GM10847 (cell line): ENCODE measurements around the gene PARP15.

ENCODE experiments used
- POLR2A ChIP-seq: IDR thresholded peaks from 2 replicates; pipeline ENCODE4 v1.6.1; 2011; ENCODE audit not compliant: insufficient read length; ENCODE audit errors: extremely low read depth

Gene PARP15

DNA sequence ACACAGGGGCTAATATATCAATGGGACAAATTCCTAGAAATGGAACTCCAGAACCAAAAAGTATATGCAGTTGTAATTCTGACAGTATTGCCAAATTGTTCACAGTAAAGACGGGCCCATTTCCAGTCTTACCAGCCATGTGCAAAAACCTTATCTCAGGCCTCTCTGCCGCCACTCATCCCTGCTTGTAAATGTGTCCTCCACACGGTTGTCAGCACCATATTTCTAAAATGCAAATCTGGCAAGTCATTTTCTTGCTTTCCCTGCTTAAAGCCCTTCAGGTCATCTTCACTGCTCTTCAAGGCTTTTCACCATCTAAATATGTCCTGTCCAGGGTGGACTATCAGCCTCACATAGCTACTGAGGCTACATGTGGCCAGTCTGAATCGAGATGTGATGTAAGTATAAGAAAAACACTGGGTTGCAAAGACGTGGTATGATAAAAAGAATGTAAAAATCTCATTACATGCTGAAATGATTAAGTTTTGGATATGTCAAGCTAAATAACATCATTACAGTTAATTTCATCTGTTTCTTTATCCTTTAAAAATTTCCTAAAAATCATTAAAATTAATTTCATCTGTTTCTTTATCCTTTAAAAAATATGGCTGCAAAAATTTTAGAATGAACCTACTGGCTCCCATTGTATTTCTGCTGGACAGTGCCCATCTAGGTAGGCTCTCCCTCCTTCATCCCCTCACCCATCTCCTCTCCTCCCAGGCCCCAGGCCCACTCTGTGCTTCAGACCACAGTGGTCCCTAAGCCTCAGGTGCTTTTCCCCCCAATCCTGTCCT is 14.3 kb upstream of the PARP15 start:
- TF ChIP-seq POLR2A = no peak

DNA sequence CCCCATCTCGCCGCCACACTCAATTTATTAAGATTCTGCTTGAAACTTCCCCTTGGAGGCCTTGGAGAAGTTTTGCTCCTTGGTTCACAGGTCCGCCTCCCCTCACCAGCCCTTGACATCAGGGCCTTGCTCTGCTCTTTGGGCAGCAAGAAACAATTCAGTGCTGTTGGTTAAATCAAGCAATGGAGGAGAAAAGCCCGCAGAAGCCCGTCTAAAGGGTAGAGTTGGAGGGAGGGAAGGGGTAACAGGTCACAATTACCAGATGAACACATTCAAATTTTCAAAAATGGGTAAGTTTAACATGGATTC is 13.8 kb upstream of the PARP15 start:
- no peak for TF ChIP-seq POLR2A

DNA sequence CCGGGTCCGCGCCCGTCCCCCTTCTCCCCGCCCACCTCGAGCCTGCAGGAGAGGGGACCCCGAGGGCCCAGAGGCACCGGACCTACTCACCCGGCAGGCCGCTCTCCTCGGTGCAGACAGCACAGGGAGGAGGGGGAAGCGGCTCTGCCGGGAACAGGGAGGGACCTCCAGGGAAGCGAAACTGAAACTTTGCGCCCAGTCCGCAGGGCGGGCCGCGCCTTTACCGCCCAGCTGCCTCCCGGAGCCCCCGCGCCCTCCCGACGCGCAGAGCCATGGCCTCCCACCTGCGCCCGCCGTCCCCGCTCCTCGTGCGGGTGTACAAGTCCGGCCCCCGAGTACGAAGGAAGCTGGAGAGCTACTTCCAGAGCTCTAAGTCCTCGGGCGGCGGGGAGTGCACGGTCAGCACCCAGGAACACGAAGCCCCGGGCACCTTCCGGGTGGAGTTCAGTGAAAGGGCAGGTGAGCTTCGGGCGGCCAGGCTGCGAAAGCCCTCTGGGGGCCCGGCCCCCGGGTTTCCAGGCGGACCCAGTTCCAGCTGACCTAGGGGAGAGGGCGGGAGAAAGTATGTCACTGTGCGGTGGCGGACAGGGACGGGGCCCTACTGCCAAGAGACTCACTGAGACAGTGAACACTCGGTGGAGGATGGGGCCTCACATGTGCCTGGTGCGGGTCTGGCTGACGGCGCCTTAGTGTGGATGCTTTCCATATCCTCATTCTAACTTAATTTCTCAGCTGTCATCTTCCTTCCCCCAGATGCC is 13.1 kb upstream of the PARP15 start, which contains the start of the genes DTX3L and PARP9:
DTX3L (plus strand) TSS at position 184 of the 758 bp plus-strand sequence; CDS start at position 273, 89 bp downstream.
PARP9 (minus strand) TSS at position 146 of the 758 bp plus-strand sequence. CDS start 4,680 bp downstream, outside the sequence.
- peak; percentile 58 for TF ChIP-seq POLR2A

DNA sequence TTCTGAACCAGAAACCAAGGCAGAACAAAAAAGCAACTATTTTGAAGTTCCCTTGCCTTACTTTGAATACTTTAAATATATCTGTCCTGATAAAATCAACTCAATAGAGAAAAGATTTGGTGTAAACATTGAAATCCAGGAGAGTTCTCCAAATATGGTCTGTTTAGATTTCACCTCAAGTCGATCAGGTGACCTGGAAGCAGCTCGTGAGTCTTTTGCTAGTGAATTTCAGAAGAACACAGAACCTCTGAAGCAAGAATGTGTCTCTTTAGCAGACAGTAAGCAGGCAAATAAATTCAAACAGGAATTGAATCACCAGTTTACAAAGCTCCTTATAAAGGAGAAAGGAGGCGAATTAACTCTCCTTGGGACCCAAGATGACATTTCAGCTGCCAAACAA is 8.7 kb upstream of the PARP15 start:
- TF ChIP-seq POLR2A = no peak

DNA sequence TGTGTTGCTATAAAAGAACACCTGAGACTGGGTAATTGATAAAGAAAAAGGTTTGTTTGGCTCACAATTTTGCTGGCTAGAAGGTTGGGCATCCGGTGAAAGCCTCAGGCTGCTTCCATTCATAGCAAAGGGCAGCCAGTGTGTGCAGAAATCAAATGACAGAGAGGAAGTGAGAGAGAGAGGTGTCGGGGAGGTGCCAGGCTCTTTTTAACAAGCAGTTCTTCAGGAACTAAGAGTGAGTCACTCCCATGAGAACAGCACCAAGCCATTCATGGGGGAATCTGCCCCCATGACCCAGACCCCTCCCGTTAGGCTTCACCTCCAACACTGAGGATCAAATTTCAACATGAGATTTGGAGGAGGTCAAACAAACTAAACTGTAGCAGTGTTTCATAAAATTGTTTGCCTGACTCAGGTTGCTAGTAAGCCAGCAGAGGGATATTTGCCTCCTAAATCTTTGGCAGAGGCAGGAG is 4.5 kb upstream of the PARP15 start:
- TF ChIP-seq POLR2A = no peak

DNA sequence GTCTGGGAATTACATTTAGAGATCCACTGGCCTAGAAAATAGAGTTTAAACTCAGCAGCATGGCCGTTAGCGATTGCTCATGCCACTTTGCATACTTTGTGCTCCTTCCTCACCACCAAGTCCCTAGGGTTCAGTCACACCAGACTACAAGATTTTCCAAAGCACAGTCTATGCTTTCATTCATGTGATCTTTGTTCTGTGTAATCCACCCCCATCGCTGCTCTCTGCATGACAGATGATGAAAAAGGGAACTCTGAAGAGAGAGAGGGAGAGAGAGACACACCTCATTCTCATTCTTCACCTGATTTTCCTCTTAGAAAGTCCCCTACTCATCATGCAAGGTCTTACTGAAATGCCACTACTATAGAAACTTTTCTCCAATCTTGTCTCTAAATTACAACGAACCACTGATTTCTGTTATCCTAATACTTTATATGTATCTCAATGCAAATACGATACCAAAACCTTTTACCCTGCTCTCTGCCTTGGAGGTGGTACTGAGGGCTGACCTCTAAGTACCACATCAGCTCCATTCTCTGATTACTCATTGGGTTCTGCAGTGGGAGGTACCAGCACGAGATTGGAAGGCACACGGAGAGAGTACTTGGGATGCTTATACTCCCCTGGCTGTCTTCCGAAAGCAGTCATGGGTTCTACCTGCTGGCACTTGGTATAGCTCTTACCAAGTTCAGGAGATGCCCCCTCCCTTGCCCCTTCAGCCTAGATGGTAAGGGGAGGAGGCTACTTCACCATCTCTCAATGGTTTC is 1.1 kb upstream of the PARP15 start:
- TF ChIP-seq POLR2A = no peak

DNA sequence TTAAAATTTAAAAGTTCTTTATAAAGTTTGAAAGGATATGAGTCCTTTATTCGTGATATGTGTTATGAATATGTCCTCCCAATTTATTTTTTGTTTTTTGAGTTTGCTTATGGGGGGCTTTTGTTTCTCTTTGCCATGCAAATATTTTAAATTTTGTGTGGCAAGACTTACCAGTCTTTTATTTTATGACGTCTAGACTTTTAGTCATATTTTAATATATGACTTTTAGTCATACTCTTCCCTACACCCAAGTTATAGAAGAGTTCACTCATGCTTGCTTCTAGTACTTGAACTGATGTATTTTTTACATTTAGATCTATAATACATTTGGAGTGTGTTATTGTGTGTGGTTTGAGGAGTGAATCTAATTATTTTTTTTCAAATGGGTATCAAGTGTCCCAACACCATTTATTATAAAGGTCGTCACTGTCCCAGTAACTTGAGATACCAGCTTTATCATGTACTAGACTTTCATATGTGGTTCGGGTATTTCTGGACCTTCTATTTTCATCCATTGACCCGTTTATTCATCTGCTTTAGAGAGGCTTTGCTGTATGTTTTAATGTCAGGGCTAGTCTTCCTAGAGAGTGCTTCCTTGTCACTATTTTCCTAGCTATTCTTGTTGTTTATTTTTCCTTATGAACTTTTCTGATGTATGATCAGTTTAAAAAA is 755 bp downstream of the PARP15 start:
- no peak for TF ChIP-seq POLR2A

DNA sequence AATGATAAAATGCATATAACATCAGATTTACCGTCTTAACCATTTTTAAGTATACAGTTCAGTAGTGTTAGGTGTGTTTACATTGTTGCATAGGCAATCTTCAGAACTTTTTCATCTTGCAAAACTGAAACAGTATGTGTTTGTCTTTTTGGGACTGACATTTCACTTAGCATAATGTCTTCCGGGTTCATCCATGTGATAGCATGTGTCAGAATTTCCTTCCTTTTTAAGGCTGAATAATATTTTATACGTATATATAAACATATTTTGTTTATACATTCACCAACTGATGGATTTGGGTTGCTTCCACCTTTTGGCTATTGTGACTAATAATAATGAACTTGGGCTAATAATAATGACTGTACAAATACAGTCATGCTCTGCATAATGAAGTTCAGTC is 3.0 kb downstream of the PARP15 start:
- TF ChIP-seq POLR2A = no peak

DNA sequence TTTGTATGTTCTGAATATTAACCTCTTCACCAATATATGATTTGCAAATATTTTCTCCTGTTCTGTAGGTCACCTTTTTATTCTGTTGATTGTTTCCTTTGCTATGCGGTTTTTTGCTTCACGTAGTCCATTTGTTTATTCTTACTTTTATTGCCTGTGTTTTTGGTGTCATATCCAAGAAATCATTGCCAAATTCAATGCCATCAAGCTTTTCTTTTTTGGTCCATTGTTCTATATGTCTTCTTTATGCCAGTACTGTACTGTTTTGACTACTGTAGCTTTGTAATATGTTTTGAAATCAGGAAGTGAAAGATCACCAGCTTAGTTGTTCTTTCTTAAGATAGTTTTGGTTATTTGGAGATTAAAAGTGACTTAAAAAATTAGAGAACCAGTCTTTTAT is 4.2 kb downstream of the PARP15 start:
- TF ChIP-seq POLR2A = no peak

DNA sequence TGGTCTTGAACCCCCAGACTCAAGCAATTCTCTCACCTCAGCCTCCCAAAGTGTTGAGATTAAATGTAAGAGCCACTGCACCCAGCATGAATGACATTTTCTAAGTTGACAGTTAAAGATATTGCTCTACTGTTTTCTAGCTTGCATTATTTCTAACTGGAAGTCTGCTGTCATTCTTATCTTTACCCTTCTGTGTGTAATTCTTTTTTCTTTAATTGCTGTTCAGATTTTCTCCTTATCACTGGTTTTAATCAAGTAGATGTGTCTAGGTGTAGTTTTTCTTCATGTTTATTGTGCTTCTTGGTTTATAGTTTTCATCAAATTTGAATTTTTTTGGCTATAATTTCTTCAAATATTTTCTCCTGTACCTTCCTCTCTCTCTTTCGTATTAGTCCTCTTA is 4.9 kb downstream of the PARP15 start:
- no peak for TF ChIP-seq POLR2A

DNA sequence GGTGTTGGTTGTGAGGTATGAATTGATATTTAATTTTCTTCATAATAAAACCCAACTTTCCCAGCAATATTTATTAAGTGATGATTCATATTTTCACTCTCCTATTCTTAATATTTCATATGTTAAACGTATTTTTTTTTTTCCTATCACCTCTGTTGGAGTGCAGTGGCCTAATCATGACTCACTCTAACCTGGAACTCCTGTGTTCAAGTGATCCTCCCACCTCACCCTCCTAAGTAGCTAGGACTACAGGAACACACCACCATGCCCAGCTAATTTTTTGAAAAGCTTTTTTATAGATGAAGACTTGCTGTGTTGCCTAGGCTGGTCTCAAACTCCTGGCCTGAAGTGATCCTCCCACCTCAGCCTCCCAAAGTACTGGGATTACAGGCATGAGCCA is 8.6 kb downstream of the PARP15 start:
- TF ChIP-seq POLR2A = no peak

DNA sequence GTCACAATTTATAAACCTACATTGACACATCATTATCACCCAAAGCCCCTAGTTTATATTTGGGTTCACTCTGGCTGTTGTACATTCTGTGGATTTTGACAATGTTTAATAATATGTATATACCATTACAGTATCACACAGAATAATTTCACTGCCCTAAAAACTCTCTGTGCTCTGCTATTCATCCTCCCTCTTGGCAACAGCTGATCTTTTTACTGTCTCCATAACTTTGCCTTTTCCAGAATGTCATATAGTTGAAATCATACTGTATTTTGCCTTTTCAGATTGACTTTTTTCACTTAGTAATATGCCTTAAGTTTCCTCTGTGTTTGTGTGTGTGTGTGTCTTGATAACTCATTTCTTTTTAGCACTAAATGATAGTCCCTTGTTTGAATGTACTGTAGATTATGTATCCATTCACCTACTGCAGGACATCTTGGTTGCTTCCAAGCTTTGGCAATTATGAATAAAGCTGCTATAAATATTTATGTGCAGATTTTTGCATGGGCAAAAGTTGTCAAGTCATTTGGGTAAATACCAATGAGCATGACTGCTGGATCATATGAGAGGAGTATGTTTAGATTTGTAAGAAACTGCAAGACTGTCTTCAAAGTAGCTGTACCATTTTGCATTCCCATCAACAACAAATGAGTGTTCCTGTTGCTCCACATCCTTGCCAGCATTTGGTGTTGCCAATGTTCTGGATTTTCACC is 9.5 kb downstream of the PARP15 start:
- TF ChIP-seq POLR2A = no peak

DNA sequence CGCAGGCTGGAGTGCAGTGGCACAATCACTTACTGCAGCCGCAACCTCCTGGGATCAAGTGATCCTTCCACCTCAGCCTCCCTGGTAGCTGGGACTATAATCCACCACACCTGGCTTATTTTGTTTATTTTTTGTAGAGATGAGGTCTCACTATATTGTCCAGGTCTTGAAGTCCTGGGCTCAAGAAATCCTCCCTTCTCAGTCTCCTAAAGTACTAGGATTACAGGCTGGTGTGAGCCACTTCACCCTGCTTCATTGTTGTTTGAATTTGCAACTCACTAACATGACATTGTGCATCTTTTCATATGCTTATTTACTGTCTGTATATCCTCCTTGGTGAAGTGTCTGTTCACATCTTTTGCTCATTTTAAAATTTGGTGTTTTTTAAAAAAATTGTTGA is 10.1 kb downstream of the PARP15 start:
- no peak for TF ChIP-seq POLR2A

DNA sequence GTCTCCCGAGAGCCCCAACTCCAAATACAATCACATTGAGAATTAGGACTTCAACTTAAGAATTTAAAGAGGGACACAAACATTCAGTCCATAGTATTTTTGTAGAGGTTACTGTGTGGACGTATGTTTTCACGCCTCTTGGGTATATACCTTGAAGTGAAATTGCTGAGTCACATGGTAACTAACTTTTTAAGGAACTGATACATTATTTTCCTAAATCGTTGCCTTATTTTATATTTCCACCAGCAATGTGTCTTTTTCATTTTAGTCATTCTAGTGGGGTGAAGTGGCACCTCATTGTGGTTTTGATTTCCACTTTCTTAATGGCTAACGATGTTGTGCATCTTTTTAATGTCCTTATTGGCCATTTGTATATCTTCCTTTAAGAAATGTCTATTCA is 11.8 kb downstream of the PARP15 start:
- no peak for TF ChIP-seq POLR2A
